HG03575 (cell line): Measurements from ENCODE around the gene CISTR.
"Not testable (repeated sequence)": the region's sequence is repeated elsewhere in the genome, so short reads cannot be mapped to it uniquely, and the experiment has no call there.

ENCODE experiments used
- ATAC-seq: cut with Tn5 transposase; IDR thresholded peaks from one replicate; pipeline ENCODE4 v1.9.1; 2021; ENCODE audit not compliant: unreplicated experiment, insufficient number of reproducible peaks, low FRiP score; ENCODE audit errors: extremely low read depth

The CISTR gene

GRCh38 chr12:53766881-53767280, 15.1 kb upstream of the CISTR start:
- ATAC-seq: no peak

GRCh38 chr12:53765891-53766290, 14.1 kb upstream of the CISTR start:
- ATAC-seq: no peak

- ATAC-seq: no peak
Measured at GRCh38 chr12:53764615-53765014, 12.8 kb upstream of the CISTR start.

GRCh38 chr12:53762793-53763192, 11.0 kb upstream of the CISTR start:
- not testable (repeated sequence) for ATAC-seq

- ATAC-seq: no peak
Measured at GRCh38 chr12:53761306-53761705, 9.5 kb upstream of the CISTR start.

- ATAC-seq: no peak
Measured at GRCh38 chr12:53759261-53759660, 7.5 kb upstream of the CISTR start.

GRCh38 chr12:53758730-53759103, 6.9 kb upstream of the CISTR start:
- no peak for ATAC-seq

- no peak for ATAC-seq
Measured at GRCh38 chr12:53758081-53758729, 6.4 kb upstream of the CISTR start.

- ATAC-seq: no peak
Measured at GRCh38 chr12:53757101-53757770, 5.5 kb upstream of the CISTR start.

GRCh38 chr12:53756300-53757100, 4.7 kb upstream of the CISTR start:
- ATAC-seq: no peak

- ATAC-seq: no peak
Measured at GRCh38 chr12:53755893-53756292, 4.1 kb upstream of the CISTR start.

GRCh38 chr12:53755451-53755891, 3.7 kb upstream of the CISTR start:
- no peak for ATAC-seq

- ATAC-seq: no peak
Measured at GRCh38 chr12:53754633-53755264, 3.0 kb upstream of the CISTR start.

GRCh38 chr12:53754188-53754585, 2.4 kb upstream of the CISTR start:
- no peak for ATAC-seq

GRCh38 chr12:53752621-53753020, 842 bp upstream of the CISTR start:
- no peak for ATAC-seq

GRCh38 chr12:53752192-53752601, 418 bp upstream of the CISTR start:
- ATAC-seq: no peak

- no peak for ATAC-seq
Measured at GRCh38 chr12:53750812-53751335, 905 bp downstream of the CISTR start.

- ATAC-seq: no peak
Measured at GRCh38 chr12:53749986-53750811, 1.6 kb downstream of the CISTR start.
